ENCODE measurements around the gene MMP24OS.

MMP24OS gene

DNA sequence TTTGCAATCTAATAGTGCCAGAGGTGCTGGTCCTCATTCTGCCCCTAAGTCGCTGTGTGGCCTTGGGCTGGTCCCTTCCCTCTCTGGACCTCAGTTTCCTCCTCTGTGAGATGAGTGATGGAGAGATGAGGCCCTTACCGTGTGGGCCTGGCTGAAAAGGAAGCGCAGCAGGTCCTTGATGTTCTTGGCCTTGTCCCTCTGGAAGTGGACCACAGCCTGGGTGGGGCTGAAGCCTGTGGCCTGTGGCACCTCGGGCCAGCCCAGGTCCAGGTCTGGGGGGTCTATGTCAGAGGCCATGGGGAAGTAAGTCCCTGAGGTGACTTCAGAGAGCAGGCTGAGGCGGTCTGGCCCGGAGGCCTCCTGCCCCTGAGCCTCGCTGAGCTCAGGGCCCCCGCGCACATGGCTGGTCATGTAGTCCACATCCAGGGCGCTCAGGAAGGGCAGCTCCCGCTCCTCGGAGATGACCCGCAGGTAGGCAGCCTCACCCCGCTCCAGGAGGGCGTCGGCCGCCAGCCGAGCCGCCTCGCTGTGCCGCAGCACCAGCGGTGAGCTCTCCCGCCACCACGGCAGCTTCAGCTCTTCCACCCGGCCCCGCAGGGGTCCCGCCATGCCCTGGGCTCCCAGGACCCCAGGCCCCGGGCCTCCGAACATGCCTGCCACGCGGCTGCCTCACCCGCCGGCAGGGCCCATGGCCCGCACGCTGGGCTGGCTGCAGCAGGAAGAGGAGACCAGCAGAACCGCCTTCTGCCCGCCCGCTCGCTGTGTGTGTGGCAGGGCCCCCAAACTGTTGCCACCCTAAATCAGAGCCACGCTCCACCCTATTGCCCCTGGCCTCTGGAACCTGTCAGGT, 14.0 kb upstream of the MMP24OS start, which contains the start of gene FAM83C:
Gene FAM83C, minus strand, starts transcription at position 772 of the 850 bp plus-strand sequence. Its CDS starts 121 bp downstream, at position 651.
- in situ Hi-C loops (cut with HindIII; ENCODE audit: low sequenced_read_pairs), result no loop called here

GRCh38 chr20:35290887-35291417, 13.0 kb upstream of the MMP24OS start:
- in situ Hi-C loops (cut with HindIII; ENCODE audit: low sequenced_read_pairs), result no loop called here

- in situ Hi-C loops (cut with HindIII; ENCODE audit: low sequenced_read_pairs), result no loop called here
Measured at GRCh38 chr20:35290186-35290886, 12.4 kb upstream of the MMP24OS start.

DNA sequence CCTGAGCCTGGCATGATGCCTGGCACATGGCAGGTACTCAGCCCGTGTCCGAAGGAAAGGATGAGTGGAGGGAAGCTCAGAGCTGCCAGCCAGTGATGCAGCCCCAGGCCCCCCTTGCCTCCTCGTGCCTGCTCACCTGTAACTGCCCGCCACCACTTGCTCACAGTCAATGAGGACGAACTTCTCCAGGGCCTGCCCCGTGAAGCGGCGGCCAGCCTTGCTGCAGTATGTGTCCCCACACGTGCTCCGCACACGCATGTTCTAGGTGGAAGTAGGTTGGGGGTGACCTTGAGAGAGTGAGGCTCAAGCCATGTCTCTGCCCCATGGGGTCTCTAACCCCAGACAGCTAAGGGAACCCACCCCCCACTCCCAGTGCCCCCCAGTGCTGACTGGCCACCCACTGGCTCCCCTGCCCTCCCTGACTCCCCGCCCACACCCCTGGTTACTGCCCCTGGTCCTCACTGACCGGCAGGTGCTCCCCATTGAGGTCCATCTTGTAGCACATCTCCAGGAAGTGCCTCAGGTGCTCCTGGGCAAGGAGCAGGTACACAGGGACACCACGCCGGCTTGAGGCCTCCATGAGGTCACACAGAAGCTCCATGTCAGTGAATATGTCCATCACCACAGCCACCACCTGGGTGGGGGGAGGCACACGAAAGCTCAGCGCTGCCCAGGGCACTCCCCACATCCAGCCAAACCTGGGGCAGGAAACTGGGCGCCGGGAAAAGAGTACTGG, 10.6 kb upstream of the MMP24OS start:
- in situ Hi-C loops (cut with HindIII; ENCODE audit: low sequenced_read_pairs), result no loop called here

DNA sequence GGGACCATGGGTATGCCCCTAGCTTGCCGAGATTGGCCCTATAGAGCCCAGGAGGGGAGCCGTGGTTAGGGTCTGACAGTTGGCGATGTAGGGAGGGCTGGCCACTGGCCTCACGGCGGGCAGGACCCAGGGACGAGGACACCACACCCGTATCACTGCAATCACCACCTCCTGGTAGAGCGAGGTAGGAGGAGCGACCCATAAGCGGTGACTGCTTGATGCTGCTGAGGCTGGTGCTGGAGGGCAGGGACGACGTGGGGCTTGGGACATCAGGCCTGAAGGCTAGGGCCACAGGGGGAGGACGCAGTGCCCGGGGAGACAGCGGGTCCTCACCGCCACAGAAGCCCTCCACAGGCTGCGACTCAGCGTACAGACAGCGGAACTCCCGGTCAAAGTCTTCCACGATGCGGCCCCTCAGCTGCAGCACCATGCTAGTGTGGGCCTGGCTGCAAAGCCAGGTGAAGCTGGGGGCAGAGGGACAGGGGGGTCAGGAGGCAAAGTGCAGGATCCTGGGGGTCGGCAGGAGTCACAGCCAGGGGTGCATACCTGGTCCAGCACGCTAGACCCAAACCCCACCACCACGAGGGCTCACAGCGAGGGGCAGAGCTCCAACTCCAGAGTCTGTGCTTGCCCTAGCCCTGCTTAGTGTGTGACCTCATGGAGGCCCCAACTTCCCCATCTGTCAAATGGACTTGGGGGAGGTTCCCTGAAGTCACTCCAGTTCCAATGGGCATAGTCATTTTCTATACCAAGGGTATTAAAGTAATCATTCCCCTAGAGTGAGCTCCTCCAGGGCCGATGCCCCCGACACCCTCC, 9.8 kb upstream of the MMP24OS start:
- in situ Hi-C loops (cut with HindIII; ENCODE audit: low sequenced_read_pairs), result no loop called here

- in situ Hi-C loops (cut with HindIII; ENCODE audit: low sequenced_read_pairs), result no loop called here
Measured at GRCh38 chr20:35286899-35287508, 9.1 kb upstream of the MMP24OS start.

- in situ Hi-C loops (cut with HindIII; ENCODE audit: low sequenced_read_pairs), result no loop called here
Measured at GRCh38 chr20:35286077-35286898, 8.4 kb upstream of the MMP24OS start.

DNA sequence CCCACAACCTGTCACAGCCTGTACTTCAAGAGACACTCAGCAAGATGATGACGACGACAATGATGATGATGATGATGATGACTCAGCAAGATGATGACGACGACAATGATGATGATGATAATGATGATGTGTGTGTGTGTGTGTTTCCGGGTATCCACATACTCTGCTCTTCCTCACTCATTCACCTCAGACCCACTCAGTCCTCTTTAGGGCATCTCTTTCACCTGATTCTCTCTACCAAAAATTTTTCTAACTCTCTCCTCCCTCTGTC, 7.8 kb upstream of the MMP24OS start:
- in situ Hi-C loops (cut with HindIII; ENCODE audit: low sequenced_read_pairs), result no loop called here

DNA sequence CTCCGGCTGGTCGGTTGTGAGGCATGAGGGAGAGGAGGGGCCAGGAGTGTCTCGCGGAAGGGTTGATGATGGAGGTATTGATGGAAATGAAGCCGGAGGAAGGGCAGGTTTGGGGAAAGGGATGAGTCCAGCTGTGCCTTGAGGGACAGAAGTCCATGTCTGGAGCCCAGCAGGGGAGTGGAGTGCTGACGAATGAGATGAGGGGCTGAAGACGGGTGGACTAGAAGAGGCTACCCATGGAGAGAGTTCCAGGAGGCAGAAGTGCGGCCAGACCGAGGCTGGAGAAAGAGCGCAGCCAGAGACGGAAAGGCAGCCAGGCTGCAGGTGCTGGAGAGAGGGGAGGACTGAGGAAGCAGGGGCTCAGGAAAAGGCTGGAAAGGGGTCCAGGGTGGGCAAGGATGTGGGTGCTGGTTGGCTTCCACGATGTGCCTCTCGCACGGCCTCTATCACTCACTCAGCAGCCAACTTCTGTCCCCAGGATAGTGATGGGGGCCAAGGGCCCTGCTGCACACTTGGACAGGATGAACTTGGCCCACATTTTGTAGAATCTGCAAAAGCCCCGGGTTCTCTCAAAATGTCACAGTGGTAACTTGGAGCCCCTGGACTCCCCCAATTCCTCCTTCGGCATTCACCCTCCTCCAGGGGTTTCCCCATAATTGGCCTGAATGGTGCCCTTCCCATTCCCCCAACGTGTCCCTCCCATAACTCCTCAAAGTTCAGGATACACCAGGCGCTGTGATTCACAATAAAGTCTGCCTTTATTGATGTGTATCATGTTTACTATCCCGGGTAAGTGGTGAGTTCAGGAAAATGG, 7.3 kb upstream of the MMP24OS start:
- in situ Hi-C loops (cut with HindIII; ENCODE audit: low sequenced_read_pairs), result no loop called here

GRCh38 chr20:35284267-35284991, 6.5 kb upstream of the MMP24OS start, which contains the start of gene EIF6:
EIF6 (minus strand) TSS chr20:35284772; CDS start chr20:35284487, 285 bp downstream.
- in situ Hi-C loops (cut with HindIII; ENCODE audit: low sequenced_read_pairs), result no loop called here

DNA sequence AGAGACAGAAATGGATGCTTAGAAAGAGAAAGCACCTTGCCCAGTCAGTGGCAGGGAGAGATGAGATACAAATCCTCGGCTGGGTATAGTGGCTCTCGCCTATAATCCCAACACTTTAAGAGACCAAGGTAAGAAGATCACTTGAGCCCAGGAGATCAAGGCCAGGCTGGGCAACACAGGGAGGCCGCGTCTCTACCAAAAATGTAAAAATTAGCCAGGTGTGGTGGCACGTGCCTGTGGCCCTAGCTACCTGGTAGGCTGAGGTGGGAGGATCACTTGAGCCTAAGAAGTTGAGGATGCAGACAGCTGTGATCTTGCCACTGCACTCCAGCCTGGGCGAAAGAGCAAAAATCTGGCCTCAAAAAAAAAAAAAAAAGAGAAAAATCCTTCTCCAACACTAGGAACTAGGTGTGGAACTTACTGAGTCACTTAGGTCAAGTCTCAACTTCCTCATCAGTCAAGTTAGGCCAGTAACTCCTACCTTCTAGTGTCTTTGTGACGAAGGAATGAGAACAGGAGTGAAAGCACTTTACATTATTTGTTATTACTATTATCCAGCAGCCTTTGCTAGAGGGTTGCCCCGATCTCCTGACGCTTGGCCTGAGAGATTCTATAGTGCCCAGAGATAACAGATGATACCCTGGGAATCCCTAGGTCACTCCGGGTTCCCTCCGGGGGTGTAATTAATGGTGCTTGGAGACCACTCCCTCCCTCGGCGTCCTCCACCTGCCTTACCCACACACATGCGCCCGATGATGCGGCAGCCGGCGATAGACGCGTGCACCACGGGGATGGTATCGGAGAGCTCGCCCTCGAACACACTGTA, 5.7 kb upstream of the MMP24OS start:
- in situ Hi-C loops (cut with HindIII; ENCODE audit: low sequenced_read_pairs), result no loop called here

GRCh38 chr20:35281506-35282101, 3.7 kb upstream of the MMP24OS start:
- in situ Hi-C loops (cut with HindIII; ENCODE audit: low sequenced_read_pairs), result no loop called here

GRCh38 chr20:35280523-35280922, 2.6 kb upstream of the MMP24OS start:
- in situ Hi-C loops (cut with HindIII; ENCODE audit: low sequenced_read_pairs), result no loop called here

DNA sequence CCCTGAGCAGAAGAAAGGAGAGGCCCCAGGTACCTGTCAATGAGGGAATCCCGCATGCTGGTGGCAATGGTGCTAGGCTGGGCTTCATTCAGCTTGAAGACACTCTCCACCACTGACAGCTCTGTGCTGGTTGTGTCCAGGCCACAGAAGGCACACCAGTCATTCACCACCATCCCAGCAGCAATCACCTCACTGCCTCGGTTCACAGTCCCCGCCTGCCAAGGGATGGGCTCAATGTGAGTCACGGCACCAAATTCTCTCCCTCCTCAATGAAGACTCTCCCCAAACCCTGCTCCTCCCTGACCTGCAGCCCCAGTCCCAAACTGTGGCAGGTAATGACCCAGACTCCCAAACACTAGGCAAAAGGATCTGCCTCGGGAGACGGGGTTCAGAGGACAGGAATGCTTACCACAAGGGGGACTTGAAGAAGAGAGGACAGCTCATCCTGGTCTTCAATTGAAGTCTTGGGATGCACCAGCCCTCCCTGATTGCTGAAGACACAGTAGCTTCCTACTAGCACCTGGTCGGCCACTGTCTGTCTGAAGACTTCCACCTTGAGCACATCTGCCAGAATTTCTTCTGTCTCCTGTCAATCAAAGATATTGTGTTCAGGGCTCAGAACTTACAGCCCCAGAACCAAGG, 1.7 kb upstream of the MMP24OS start:
- in situ Hi-C loops (cut with HindIII; ENCODE audit: low sequenced_read_pairs), result no loop called here

- in situ Hi-C loops (cut with HindIII; ENCODE audit: low sequenced_read_pairs), result no loop called here
Measured at GRCh38 chr20:35279040-35279439, 1.1 kb upstream of the MMP24OS start.

- in situ Hi-C loops (cut with HindIII; ENCODE audit: low sequenced_read_pairs), result no loop called here
Measured at GRCh38 chr20:35277127-35277526, 795 bp downstream of the MMP24OS start.
